Activated T-cell treated with anti-CD3 and anti-CD28 coated beads, Interleukin-2, amount 50 U/mL, for 72 hours (primary cell): ENCODE results near the gene ARPP21. TPM values are rescaled to one million over a fixed set of nuclear protein-coding genes. Genes with fewer than 3 reads are reported as not detected.

Source experiments
- ATAC-seq, 2 donors: fragments of 150-1000 bp; cut with Tn5 transposase; replicated peaks in 1 of 2; 2 replicates each; pipeline ENCODE4 v1.10.0; 2021; ENCODE audit warnings: moderate library complexity in 2 of 2, mild to moderate bottlenecking in 1 of 2
- DNase-seq, 2 donors: peaks; one replicate each; pipeline ENCODE4 v3.0.0; 2021 to 2022; ENCODE audit warnings: mixed read lengths in 1 of 2
- H3K27ac Mint-ChIP-seq: one replicate; pipeline ENCODE4 v1.8.0; 2022; ENCODE audit warnings: mild to moderate bottlenecking, moderate library complexity, mixed read lengths
- H3K27me3 Mint-ChIP-seq: one replicate; pipeline ENCODE4 v1.8.0; 2022; ENCODE audit warnings: low read depth, mixed read lengths
- H3K36me3 Mint-ChIP-seq, 2 donors: one replicate each; pipeline ENCODE4 v1.8.0; 2022; ENCODE audit warnings: mixed read lengths in 2 of 2, mild to moderate bottlenecking in 1 of 2; ENCODE audit not compliant: insufficient read depth in 2 of 2
- H3K4me1 Mint-ChIP-seq: one replicate; pipeline ENCODE4 v1.8.0; 2022; ENCODE audit warnings: low read depth, mixed read lengths
- H3K4me3 Mint-ChIP-seq, 2 donors: one replicate each; pipeline ENCODE4 v1.8.0; 2022; ENCODE audit warnings: mild to moderate bottlenecking in 2 of 2, mixed read lengths in 2 of 2, moderate library complexity in 2 of 2
- H3K9me3 Mint-ChIP-seq, 2 donors: one replicate each; pipeline ENCODE4 v1.8.0; 2022; ENCODE audit warnings: mixed read lengths in 2 of 2
- total RNA-seq, 2 donors: library from RNA; stranded (reverse); gene quantifications; one replicate each; pipeline ENCODE4 v1.2.3, GENCODE V29; 2022

The ARPP21 gene
- total RNA-seq, 2 donors from 2014 or later: not detected

GRCh38 chr3:35671483-35671882, 32.2 kb downstream of the ARPP21 start:
- no peaks in the 10 kb centered on the region for H3K4me1 Mint-ChIP-seq
- ATAC-seq: no peak
- H3K4me3 Mint-ChIP-seq: no peak overlapping the region
- no peak overlapping the region for H3K27ac Mint-ChIP-seq
- H3K36me3 Mint-ChIP-seq: no peaks in the 10 kb centered on the region
- H3K9me3 Mint-ChIP-seq: peaks cover 1 to 3% of the 10 kb centered on the region in 2 donors
- no peak for DNase-seq
- peaks cover 14% of the 10 kb centered on the region for H3K27me3 Mint-ChIP-seq

- DNase-seq (no peak), ATAC-seq (no peak)
- no peak overlapping the region for H3K27ac Mint-ChIP-seq
- peaks cover 14% of the 10 kb centered on the region for H3K27me3 Mint-ChIP-seq
- H3K4me1 Mint-ChIP-seq: no peaks in the 10 kb centered on the region
- no peaks in the 10 kb centered on the region for H3K36me3 Mint-ChIP-seq
- no peak overlapping the region for H3K4me3 Mint-ChIP-seq
- H3K9me3 Mint-ChIP-seq: peaks cover 1 to 5% of the 10 kb centered on the region in 2 donors
These were observed 33.7 kb downstream of the ARPP21 start for GRCh38 chr3:35673017-35673416.

- Mint-ChIP-seq H3K4me1 (no peaks in the 10 kb centered on the region), H3K4me3 (no peak overlapping the region), H3K9me3 (peaks cover 1 to 5% of the 10 kb centered on the region in 2 donors), H3K27me3 (peaks cover 9% of the 10 kb centered on the region), H3K36me3 (no peaks in the 10 kb centered on the region), H3K27ac (no peak overlapping the region)
- ATAC-seq: no peak
- no peak for DNase-seq
These were observed 35.3 kb downstream of the ARPP21 start for GRCh38 chr3:35674451-35675109.

GRCh38 chr3:35675206-35675605, 35.9 kb downstream of the ARPP21 start:
- no peak for ATAC-seq
- H3K27me3 Mint-ChIP-seq: peaks cover 6% of the 10 kb centered on the region
- no peak overlapping the region for H3K27ac Mint-ChIP-seq
- H3K4me3 Mint-ChIP-seq: no peak overlapping the region
- peaks cover 1 to 5% of the 10 kb centered on the region in 2 donors for H3K9me3 Mint-ChIP-seq
- no peaks in the 10 kb centered on the region for H3K36me3 Mint-ChIP-seq
- no peaks in the 10 kb centered on the region for H3K4me1 Mint-ChIP-seq
- no peak for DNase-seq

- no peak overlapping the region for H3K4me3 Mint-ChIP-seq
- H3K9me3 Mint-ChIP-seq: peaks cover 1 to 6% of the 10 kb centered on the region in 2 donors
- no peaks in the 10 kb centered on the region for H3K4me1 Mint-ChIP-seq
- ATAC-seq: no peak
- H3K27me3 Mint-ChIP-seq: peaks cover 6% of the 10 kb centered on the region
- no peaks in the 10 kb centered on the region for H3K36me3 Mint-ChIP-seq
- H3K27ac Mint-ChIP-seq: no peak overlapping the region
- no peak for DNase-seq
These were observed 36.3 kb downstream of the ARPP21 start for GRCh38 chr3:35675621-35676020.

- Mint-ChIP-seq H3K27me3 (peaks cover 6% of the 10 kb centered on the region), H3K36me3 (no peaks in the 10 kb centered on the region), H3K4me3 (no peak overlapping the region), H3K27ac (no peak overlapping the region), H3K4me1 (no peaks in the 10 kb centered on the region), H3K9me3 (peaks cover 1 to 7% of the 10 kb centered on the region in 2 donors)
- ATAC-seq (no peak), DNase-seq (no peak)
These were observed 38.5 kb downstream of the ARPP21 start for GRCh38 chr3:35677797-35678196.

- H3K27me3 Mint-ChIP-seq: peaks cover 6% of the 10 kb centered on the region
- no peaks in the 10 kb centered on the region for H3K4me1 Mint-ChIP-seq
- no peak overlapping the region for H3K27ac Mint-ChIP-seq
- H3K9me3 Mint-ChIP-seq: peaks cover 1 to 7% of the 10 kb centered on the region in 2 donors
- H3K4me3 Mint-ChIP-seq: no peak overlapping the region
- ATAC-seq (no peak), DNase-seq (no peak)
- H3K36me3 Mint-ChIP-seq: no peaks in the 10 kb centered on the region
These were observed 39.4 kb downstream of the ARPP21 start for GRCh38 chr3:35678643-35679161.

- Mint-ChIP-seq H3K4me3 (no peak overlapping the region), H3K9me3 (peaks cover 1 to 6% of the 10 kb centered on the region in 2 donors), H3K36me3 (no peaks in the 10 kb centered on the region), H3K27ac (no peak overlapping the region), H3K27me3 (peaks cover 6% of the 10 kb centered on the region), H3K4me1 (no peaks in the 10 kb centered on the region)
- ATAC-seq (no peak), DNase-seq (no peak)
These were observed 40.2 kb downstream of the ARPP21 start for GRCh38 chr3:35679409-35680080.

GRCh38 chr3:35680866-35681650, 41.7 kb downstream of the ARPP21 start:
- H3K9me3 Mint-ChIP-seq: peaks cover 0 to 4% of the 10 kb centered on the region in 2 donors
- no peaks in the 10 kb centered on the region for H3K27me3 Mint-ChIP-seq
- no peak overlapping the region for H3K4me3 Mint-ChIP-seq
- no peaks in the 10 kb centered on the region for H3K4me1 Mint-ChIP-seq
- no peaks in the 10 kb centered on the region for H3K36me3 Mint-ChIP-seq
- no peak overlapping the region for H3K27ac Mint-ChIP-seq
- ATAC-seq (no peak), DNase-seq (no peak)

GRCh38 chr3:35685153-35685552, 45.8 kb downstream of the ARPP21 start:
- no peak overlapping the region for H3K4me3 Mint-ChIP-seq
- H3K9me3 Mint-ChIP-seq: peaks cover 0 to 2% of the 10 kb centered on the region in 2 donors
- H3K4me1 Mint-ChIP-seq: no peaks in the 10 kb centered on the region
- DNase-seq: no peak
- no peaks in the 10 kb centered on the region for H3K36me3 Mint-ChIP-seq
- H3K27ac Mint-ChIP-seq: no peak overlapping the region
- no peaks in the 10 kb centered on the region for H3K27me3 Mint-ChIP-seq
- no peak for ATAC-seq

- H3K4me1 Mint-ChIP-seq: no peaks in the 10 kb centered on the region
These were observed 49.5 kb downstream of the ARPP21 start for GRCh38 chr3:35688826-35689225.

GRCh38 chr3:35690271-35690670, 50.9 kb downstream of the ARPP21 start:
- ATAC-seq: no peak
- Mint-ChIP-seq H3K27ac (no peak overlapping the region), H3K27me3 (no peaks in the 10 kb centered on the region)

More at GRCh38 chr3:35688826-35689225, 49.5 kb downstream of the ARPP21 start:
- H3K4me3 Mint-ChIP-seq: no peak overlapping the region
- H3K9me3 Mint-ChIP-seq: no peaks in the 10 kb centered on the region
- H3K36me3 Mint-ChIP-seq: no peaks in the 10 kb centered on the region
- no peak for ATAC-seq
- H3K27ac Mint-ChIP-seq: no peak overlapping the region
- DNase-seq: no peak
- H3K27me3 Mint-ChIP-seq: no peaks in the 10 kb centered on the region

GRCh38 chr3:35705904-35706303, 66.6 kb downstream of the ARPP21 start:
- DNase-seq (no peak), ATAC-seq (no peak)
- H3K9me3 Mint-ChIP-seq: peaks cover 0 to 1% of the 10 kb centered on the region in 2 donors
- peaks cover 0 to 1% of the 10 kb centered on the region in 2 donors for H3K36me3 Mint-ChIP-seq
- no peaks in the 10 kb centered on the region for H3K27me3 Mint-ChIP-seq
- peaks cover 23% of the 10 kb centered on the region for H3K4me1 Mint-ChIP-seq
- H3K27ac Mint-ChIP-seq: no peak overlapping the region
- no peak overlapping the region for H3K4me3 Mint-ChIP-seq

More at GRCh38 chr3:35690271-35690670, 50.9 kb downstream of the ARPP21 start:
- Mint-ChIP-seq H3K36me3 (no peaks in the 10 kb centered on the region), H3K9me3 (no peaks in the 10 kb centered on the region), H3K4me3 (no peak overlapping the region), H3K4me1 (no peaks in the 10 kb centered on the region)
- no peak for DNase-seq
